HCT116 (cell line): ENCODE data around the gene KRTAP1-3. TPM values are rescaled to one million over a fixed set of nuclear protein-coding genes. Genes with fewer than 3 reads are reported as not detected.
"Not testable (repeated sequence)": the region's sequence is repeated elsewhere in the genome, so short reads cannot be mapped to it uniquely, and the experiment has no call there.

Source experiments
- ATAC-seq: fragments of 200-7000 bp; cut with Tn5 transposase; 2 replicates; pipeline ENCODE4 v1.9.1; 2020; ENCODE audit warnings: mild to moderate bottlenecking, moderate library complexity
- BruUV-seq: library from RNA; stranded (reverse); fragments of 400-500 nt; replicated peaks from 2 replicates; lab custom pipeline; 2021; lab: Mats Ljungman, UMichigan
- CTCF ChIA-PET: fragments of 300-600 bp; sonication (Branson Sonifier 250); formaldehyde crosslinking; loops from one replicate; lab custom pipeline; 2021; ENCODE audit warnings: antibody characterized with exemption; lab: Charles Lee
- POLR2A ChIA-PET: fragments of 300-600, 350-600 bp; sonication (Branson Sonifier 250); formaldehyde crosslinking; loops from one replicate; lab custom pipeline; 2021; ENCODE audit warnings: antibody characterized with exemption; lab: Charles Lee
- RAD21 ChIA-PET, 2 experiments: fragments of 300-600 bp; sonication (Branson Sonifier 250); formaldehyde crosslinking; loops; one replicate each; lab custom pipeline; 2023; ENCODE audit warnings: low total read pairs in 2 of 2; ENCODE audit not compliant: uncharacterized antibody in 2 of 2, unreplicated experiment in 2 of 2, low non-redundant PET in 1 of 2; lab: Charles Lee
- DNase-seq: peaks from one replicate; pipeline ENCODE4 v3.0.0-alpha.2; 2010; ENCODE audit warnings: low read depth, low spot score
- H2AFZ ChIP-seq: fragments of 200-600 bp; shearing (Covaris generic), sonication (generic); 2 replicates; pipeline ENCODE4 v1.6.1; 2017; ENCODE audit warnings: low read depth, mixed run types, mixed read lengths, antibody characterized with exemption, low read length; ENCODE audit not compliant: poor library complexity, severe bottlenecking
- H3K27ac ChIP-seq: 2 replicates; pipeline ENCODE4 v1.5.1; 2012; ENCODE audit warnings: low read depth, low read length
- H3K27me3 ChIP-seq: fragments of 200-600 bp; sonication (generic); 2 replicates; pipeline ENCODE4 v1.6.1; 2016; ENCODE audit warnings: mixed run types, low read length, mixed read lengths; ENCODE audit not compliant: insufficient read depth
- H3K36me3 ChIP-seq, 2 experiments: fragments of 200-500 bp in 1 of 2; fragments of 200-600 bp in 1 of 2; sonication (Bioruptor generic) in 1 of 2; sonication (generic) in 1 of 2; 2 replicates each; pipeline versions ENCODE4 v1.5.1 to v1.6.1; 2014 to 2016; ENCODE audit warnings: low read length in 2 of 2, inconsistent platforms in 1 of 2, mixed read lengths in 1 of 2, mixed run types in 1 of 2; ENCODE audit not compliant: insufficient read depth in 2 of 2, control insufficient read depth in 1 of 2
- H3K4me1 ChIP-seq, 2 experiments: fragments of 200-600 bp in 1 of 2; sonication (generic) in 1 of 2; 2 replicates each; pipeline versions ENCODE4 v1.5.1 to v1.6.1; 2012 to 2017; ENCODE audit warnings: low read length in 2 of 2, inconsistent platforms in 1 of 2, mild to moderate bottlenecking in 1 of 2, mixed read lengths in 1 of 2, mixed run types in 1 of 2, moderate library complexity in 1 of 2; ENCODE audit not compliant: insufficient read depth in 2 of 2, control insufficient read depth in 1 of 2
- H3K4me2 ChIP-seq: fragments of 200-600 bp; sonication (generic); 2 replicates; pipeline ENCODE4 v1.6.1; 2017; ENCODE audit warnings: mixed run types, low read length, mixed read lengths
- H3K4me3 ChIP-seq, 2 experiments: fragments of 200-600 bp in 1 of 2; sonication (generic) in 1 of 2; replicated peaks in 1 of 2; 2 replicates each; pipeline ENCODE4 v1.5.1; 2011 to 2016; ENCODE audit warnings: low read length in 2 of 2, control low read depth in 1 of 2, low read depth in 1 of 2, mild to moderate bottlenecking in 1 of 2, mixed read lengths in 1 of 2, mixed run types in 1 of 2
- H3K79me2 ChIP-seq: fragments of 200-600 bp; sonication (generic); 2 replicates; pipeline ENCODE4 v1.6.1; 2017; ENCODE audit warnings: mild to moderate bottlenecking, mixed run types, low read length, moderate library complexity, mixed read lengths; ENCODE audit not compliant: insufficient read depth
- H3K9ac ChIP-seq: fragments of 200-600 bp; sonication (generic); 2 replicates; pipeline ENCODE4 v1.6.1; 2016; ENCODE audit warnings: low read length, mixed read lengths
- H3K9me2 ChIP-seq: fragments of 200-600 bp; sonication (generic), shearing (Covaris generic); 2 replicates; pipeline ENCODE4 v1.6.1; 2017; ENCODE audit warnings: mixed run types, mild to moderate bottlenecking, moderate library complexity; ENCODE audit not compliant: insufficient read depth
- H3K9me3 ChIP-seq, 2 experiments: fragments of 200-500 bp in 1 of 2; fragments of 200-600 bp in 1 of 2; sonication (Bioruptor generic) in 1 of 2; sonication (generic) in 1 of 2; 2 replicates each; pipeline ENCODE4 v1.6.1; 2014 to 2017; ENCODE audit warnings: low read length in 2 of 2, mixed read lengths in 2 of 2, inconsistent platforms in 1 of 2, low read depth in 1 of 2, mild to moderate bottlenecking in 1 of 2, mixed run types in 1 of 2, moderate library complexity in 1 of 2; ENCODE audit not compliant: control insufficient read depth in 1 of 2, insufficient read depth in 1 of 2
- H4K20me1 ChIP-seq: fragments of 200-600 bp; sonication (generic), shearing (Covaris generic); 2 replicates; pipeline ENCODE4 v1.6.1; 2017; ENCODE audit warnings: mixed run types, mild to moderate bottlenecking, moderate library complexity; ENCODE audit not compliant: insufficient read depth
- ATF3 ChIP-seq: IDR thresholded peaks from 2 replicates; pipeline ENCODE4 v1.6.1; 2012
- CBX3 ChIP-seq: IDR thresholded peaks from 2 replicates; pipeline ENCODE4 v1.6.1; 2012; ENCODE audit warnings: low read depth
- CEBPB ChIP-seq: IDR thresholded peaks from 2 replicates; pipeline ENCODE4 v1.6.1; 2012; ENCODE audit warnings: low read depth
- EZH2phosphoT487 ChIP-seq: fragments of 200-600 bp; IDR thresholded peaks from 2 replicates; pipeline ENCODE4 v1.6.1; 2018; ENCODE audit warnings: antibody characterized with exemption, borderline replicate concordance
- FOSL1 ChIP-seq: IDR thresholded peaks from 2 replicates; pipeline ENCODE4 v1.6.1; 2012; ENCODE audit warnings: low read depth
- JUND ChIP-seq: IDR thresholded peaks from 2 replicates; pipeline ENCODE4 v1.6.1; 2012
- POLR2A ChIP-seq: IDR thresholded peaks from 2 replicates; pipeline ENCODE4 v1.7.0; 2011; ENCODE audit warnings: borderline replicate concordance; ENCODE audit not compliant: insufficient read depth, insufficient read length; ENCODE audit errors: extremely low read depth
- POLR2AphosphoS5 ChIP-seq: IDR thresholded peaks from 2 replicates; pipeline ENCODE4 v1.6.1; 2011; ENCODE audit warnings: mild to moderate bottlenecking, low read depth, low read length, moderate library complexity
- RAD21 ChIP-seq: IDR thresholded peaks from 2 replicates; pipeline ENCODE4 v1.6.1; 2012; ENCODE audit warnings: low read depth, mild to moderate bottlenecking
- SIN3A ChIP-seq: IDR thresholded peaks from 2 replicates; pipeline ENCODE4 v1.6.1; 2012; ENCODE audit warnings: low read depth
- SP1 ChIP-seq: IDR thresholded peaks from 2 replicates; pipeline ENCODE4 v1.6.1; 2012; ENCODE audit warnings: low read depth
- SRF ChIP-seq: IDR thresholded peaks from 2 replicates; pipeline ENCODE4 v1.6.1; 2012; ENCODE audit warnings: low read depth
- ZFX ChIP-seq: fragments of 450-650 bp; IDR thresholded peaks from 2 replicates; pipeline ENCODE4 v1.6.1; 2017
- intact Hi-C: fragments of 100-400 bp; cut with micrococcal nuclease; formaldehyde crosslinking; loops from 2 replicates; pipeline ENCODE4 v1.10.0; 2022
- total RNA-seq: library from RNA; stranded (reverse); gene quantifications from one replicate; pipeline ENCODE4 v1.2.1, GENCODE V29; 2021; ENCODE audit not compliant: unreplicated experiment
- TF ChIP-seq, protein P1 (sequence below): IDR thresholded peaks from 2 replicates; pipeline ENCODE4 v1.6.1; 2012

Gene KRTAP1-3
- total RNA-seq, 1 experiment from 2014 or later: not detected

DNA sequence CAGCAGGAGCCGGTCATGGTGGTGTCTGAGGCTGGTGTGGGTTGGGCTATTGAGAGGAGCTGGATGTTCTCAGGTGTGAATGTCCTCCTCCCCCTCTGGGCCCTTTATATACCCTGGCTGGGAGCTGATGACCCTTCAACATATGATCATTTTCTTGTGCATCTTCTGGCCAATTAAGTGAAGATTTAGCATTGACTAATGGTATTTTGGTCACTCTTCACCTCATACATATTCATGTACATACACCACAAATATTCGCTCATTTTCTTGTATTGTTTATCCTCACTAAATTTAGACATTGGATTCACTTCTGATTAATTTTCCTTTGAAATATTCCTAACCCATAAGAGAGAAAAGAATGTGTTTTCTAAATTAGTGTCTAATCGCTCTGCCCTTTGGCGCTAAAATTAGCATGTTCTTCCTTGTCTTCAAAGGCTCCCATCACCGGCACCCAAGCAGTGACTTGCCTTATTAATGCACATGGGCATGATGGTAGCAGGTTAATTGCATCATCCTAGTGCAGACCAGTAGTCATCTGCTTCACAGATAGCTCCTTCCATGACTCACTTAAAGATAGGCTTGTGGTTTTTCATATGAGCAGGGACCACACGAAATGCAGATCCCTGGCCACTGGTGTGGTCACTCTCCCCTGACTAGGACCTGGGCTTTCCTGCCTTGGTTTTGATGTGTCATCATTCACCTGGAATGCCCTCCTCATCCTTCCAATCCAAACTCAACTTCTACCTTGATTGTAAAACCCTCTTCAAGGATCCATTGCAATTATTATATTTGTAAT lies 31.4 kb upstream of the KRTAP1-3 start, which contains the start of gene KRTAP2-4:
Gene KRTAP2-4 (minus strand): TSS at position 51 of the 796 bp plus-strand sequence. CDS start 34 bp downstream, at position 17.
- RAD21 ChIA-PET: no interaction called here
- BruUV-seq: no TSS peak

DNA sequence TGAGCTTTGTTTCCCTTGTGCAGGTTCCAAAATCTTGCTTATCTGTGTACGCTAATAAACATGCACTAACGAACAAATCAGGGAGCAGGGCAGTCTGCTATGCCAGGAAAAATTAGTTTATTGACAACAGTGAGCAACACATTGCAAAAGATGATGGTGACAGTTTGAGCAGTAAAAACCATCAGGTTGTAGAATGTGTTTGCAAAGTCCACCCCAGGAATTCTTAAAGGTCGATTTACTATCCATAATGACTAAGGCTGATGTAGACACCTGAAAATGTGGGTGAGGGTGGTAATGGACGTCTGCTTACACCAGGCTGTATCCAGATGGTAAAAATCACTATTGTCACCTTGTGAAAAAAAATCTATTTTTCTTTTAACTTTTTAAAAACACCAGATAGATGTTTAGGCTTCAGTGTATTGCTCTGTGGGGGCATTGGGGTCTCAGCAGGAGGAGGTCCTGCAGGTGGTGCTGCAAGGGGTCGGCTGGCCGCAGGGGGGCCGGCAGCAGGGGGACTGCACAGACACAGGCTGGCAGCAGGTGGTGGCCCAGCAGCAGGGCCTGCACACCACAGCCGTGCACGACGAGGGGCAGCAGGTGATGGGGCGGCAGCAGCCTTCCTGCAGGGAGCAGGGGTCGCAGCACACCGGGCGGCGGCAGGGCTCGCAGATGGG lies 30.5 kb upstream of the KRTAP1-3 start:
- H3K9me3 ChIP-seq, CTCF ChIA-PET, H4K20me1 ChIP-seq, H3K9ac ChIP-seq, H3K9me2 ChIP-seq, H3K27ac ChIP-seq, intact Hi-C loops, H3K27me3 ChIP-seq, POLR2A ChIA-PET, DNase-seq, RAD21 ChIA-PET, BruUV-seq, H3K4me3 ChIP-seq, ATAC-seq, H2AFZ ChIP-seq, H3K79me2 ChIP-seq, H3K4me2 ChIP-seq: not testable (repeated sequence)
- peaks cover 34 to 78% of the 10 kb centered on the region in 2 experiments for H3K4me1 ChIP-seq
- peaks cover 0 to 22% of the 10 kb centered on the region in 2 experiments; a peak in 1 of 4 replicates for H3K36me3 ChIP-seq

More for the DNA sequence above, 31.4 kb upstream of the KRTAP1-3 start, which contains the start of gene KRTAP2-4:
- peak; percentile 79 for ATAC-seq
- no peaks in the 10 kb centered on the region for H3K27me3 ChIP-seq
- ChIA-PET POLR2A (no interaction called here), CTCF (no interaction called here)
- peaks cover 0 to 30% of the 10 kb centered on the region in 2 experiments; a peak in 2 of 4 replicates for H3K36me3 ChIP-seq
- H3K9ac ChIP-seq: 0 out of 2 replicates have a peak within 1 kb of the TSS, but pooled peaks have one; percentile 2
- intact Hi-C loops: no loop called here
- H2AFZ ChIP-seq: no peak within 1 kb of the TSS
- peaks cover 25 to 72% of the 10 kb centered on the region in 2 experiments for H3K4me1 ChIP-seq
- H3K9me3 ChIP-seq: no peaks in the 10 kb centered on the region; a peak in 1 of 4 replicates
- peak within 1 kb of the TSS; percentile 12; the same call in 1 of the 2 replicates for H3K4me2 ChIP-seq
- TF ChIP-seq ZFX: no peak
- peak; percentile 48; the same call in 1 of the 2 replicates for TF ChIP-seq SRF
- TF ChIP-seq EZH2phosphoT487: no peak
- peak; percentile 93 for TF ChIP-seq SP1
- no peak for TF ChIP-seq POLR2A
- peak; percentile 28; the same call in 1 of the 2 replicates for TF ChIP-seq RAD21
- peak; percentile 38; the same call in 1 of the 2 replicates for TF ChIP-seq SIN3A
- peak; percentile 87 for TF ChIP-seq FOSL1
- TF ChIP-seq CBX3: peak; percentile 98
- peak; percentile 40 for TF ChIP-seq POLR2AphosphoS5
- TF ChIP-seq ATF3: peak; percentile 97
- TF ChIP-seq, protein P1, sequence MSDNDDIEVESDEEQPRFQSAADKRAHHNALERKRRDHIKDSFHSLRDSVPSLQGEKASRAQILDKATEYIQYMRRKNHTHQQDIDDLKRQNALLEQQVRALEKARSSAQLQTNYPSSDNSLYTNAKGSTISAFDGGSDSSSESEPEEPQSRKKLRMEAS: peak; percentile 98
- TF ChIP-seq JUND: peak; percentile 87
- peak; percentile 97 for TF ChIP-seq CEBPB
- peak within 1 kb of the TSS; percentile 37 for H3K27ac ChIP-seq
- DNase-seq: peak; percentile 78
- H3K79me2 ChIP-seq: no peaks in the 10 kb centered on the region
- no peaks in the 10 kb centered on the region for H4K20me1 ChIP-seq
- H3K9me2 ChIP-seq: no peaks in the 10 kb centered on the region
- no peak within 1 kb of the TSS for H3K4me3 ChIP-seq
